PC-3 (cell line): ENCODE data around the gene CRTC3. TPM values are rescaled to one million over a fixed set of nuclear protein-coding genes. Genes with fewer than 3 reads are reported as not detected.
A peak's percentile ranks its signal among the peaks of the same experiment; 100 is the strongest.

Source experiments
- ATAC-seq: fragments of 200-7000 bp; cut with Tn5 transposase; 2 replicates; pipeline ENCODE4 v1.9.1; 2020; ENCODE audit warnings: mild to moderate bottlenecking, moderate library complexity
- BruUV-seq: library from RNA; stranded (reverse); fragments of 400-500 nt; replicated peaks from 2 replicates; lab custom pipeline; 2021; lab: Mats Ljungman, UMichigan
- CTCF ChIA-PET: fragments of 300-600 bp; sonication (Branson Sonifier 250); formaldehyde crosslinking; loops from one replicate; lab custom pipeline; 2022; ENCODE audit warnings: antibody characterized with exemption; lab: Charles Lee
- POLR2A ChIA-PET: fragments of 300-600 bp; sonication (Branson Sonifier 250); formaldehyde crosslinking; loops from one replicate; lab custom pipeline; 2022; ENCODE audit warnings: antibody characterized with exemption; ENCODE audit not compliant: unreplicated experiment; lab: Charles Lee
- DNase-seq: peaks from one replicate; pipeline ENCODE4 v3.0.0-alpha.2; 2015
- H2AFZ ChIP-seq: fragments of 300-600 bp; sonication (generic); 2 replicates; pipeline ENCODE4 v1.6.0; 2016; ENCODE audit warnings: antibody characterized with exemption, low read length
- H3F3A ChIP-seq: fragments of 300-600 bp; sonication (generic); one replicate; pipeline ENCODE4 v1.6.0; 2017; ENCODE audit warnings: antibody characterized with exemption, low read length, control low read depth, mild to moderate bottlenecking; ENCODE audit not compliant: unreplicated experiment
- H3K27ac ChIP-seq: fragments of 300-600 bp; sonication (generic); 2 replicates; pipeline ENCODE4 v1.5.1; 2016; ENCODE audit warnings: mild to moderate bottlenecking, low read length
- H3K27me3 ChIP-seq: fragments of 300-600 bp; sonication (generic); 2 replicates; pipeline ENCODE4 v1.6.1; 2016; ENCODE audit warnings: low read length, mixed read lengths
- H3K36me3 ChIP-seq: fragments of 300-600 bp; sonication (generic); 2 replicates; pipeline ENCODE4 v1.6.1; 2016; ENCODE audit warnings: low read depth, mixed run types, low read length, mixed read lengths
- H3K4me1 ChIP-seq: fragments of 300-600 bp; sonication (generic); 2 replicates; pipeline ENCODE4 v1.5.1; 2016; ENCODE audit warnings: low read length; ENCODE audit not compliant: insufficient read depth
- H3K4me2 ChIP-seq: fragments of 300-600 bp; sonication (generic); 2 replicates; pipeline ENCODE4 v1.6.0; 2016; ENCODE audit warnings: low read length
- H3K4me3 ChIP-seq: fragments of 300-600 bp; sonication (generic); 2 replicates; pipeline ENCODE4 v1.5.1; 2016; ENCODE audit warnings: mild to moderate bottlenecking, low read length, mixed read lengths
- H3K79me2 ChIP-seq: fragments of 300-600 bp; sonication (generic); 2 replicates; pipeline ENCODE4 v1.6.1; 2017; ENCODE audit warnings: low read length, mixed read lengths
- H3K9ac ChIP-seq: fragments of 300-600 bp; sonication (generic); 2 replicates; pipeline ENCODE4 v1.6.0; 2016; ENCODE audit warnings: mild to moderate bottlenecking, low read length
- H3K9me2 ChIP-seq: fragments of 300-600 bp; sonication (generic); replicated peaks from 2 replicates; pipeline ENCODE4 v1.6.1; 2016; ENCODE audit warnings: mixed run types, low read length, mixed read lengths
- H3K9me3 ChIP-seq: fragments of 300-600 bp; sonication (generic); 2 replicates; pipeline ENCODE4 v1.6.1; 2016; ENCODE audit warnings: low read length, mixed read lengths
- H4K20me1 ChIP-seq: fragments of 300-600 bp; sonication (generic); 2 replicates; pipeline ENCODE4 v1.6.1; 2016; ENCODE audit warnings: low read length, mixed read lengths
- CTCF ChIP-seq: fragments of 300-600 bp; sonication (generic); conservative IDR thresholded peaks from 2 replicates; pipeline ENCODE4 v1.5.1; 2017; ENCODE audit warnings: antibody characterized with exemption, low read depth, mild to moderate bottlenecking, low read length
- EZH2 ChIP-seq: fragments of 300-600 bp; sonication (generic); IDR thresholded peaks from one replicate; pipeline ENCODE4 v1.6.1; 2017; ENCODE audit warnings: antibody characterized with exemption, mild to moderate bottlenecking, low read length; ENCODE audit not compliant: unreplicated experiment
- EZH2phosphoT487 ChIP-seq: fragments of 300-600 bp; sonication (generic); IDR thresholded peaks from 2 replicates; pipeline ENCODE4 v1.6.1; 2018; ENCODE audit warnings: mild to moderate bottlenecking, antibody characterized with exemption, low read length, borderline replicate concordance
- intact Hi-C: fragments of 100-400 bp; cut with micrococcal nuclease; formaldehyde crosslinking; loops from 2 replicates; pipeline ENCODE4 v1.9.0; 2023
- total RNA-seq: library from RNA; depleted of rRNA; stranded (reverse); fragments of >200 nt; gene quantifications from 2 replicates; pipeline ENCODE4 v1.2.3, GENCODE V29; 2014

CRTC3 gene
- total RNA-seq, 1 experiment from 2014 or later: 12.4 TPM

DNA sequence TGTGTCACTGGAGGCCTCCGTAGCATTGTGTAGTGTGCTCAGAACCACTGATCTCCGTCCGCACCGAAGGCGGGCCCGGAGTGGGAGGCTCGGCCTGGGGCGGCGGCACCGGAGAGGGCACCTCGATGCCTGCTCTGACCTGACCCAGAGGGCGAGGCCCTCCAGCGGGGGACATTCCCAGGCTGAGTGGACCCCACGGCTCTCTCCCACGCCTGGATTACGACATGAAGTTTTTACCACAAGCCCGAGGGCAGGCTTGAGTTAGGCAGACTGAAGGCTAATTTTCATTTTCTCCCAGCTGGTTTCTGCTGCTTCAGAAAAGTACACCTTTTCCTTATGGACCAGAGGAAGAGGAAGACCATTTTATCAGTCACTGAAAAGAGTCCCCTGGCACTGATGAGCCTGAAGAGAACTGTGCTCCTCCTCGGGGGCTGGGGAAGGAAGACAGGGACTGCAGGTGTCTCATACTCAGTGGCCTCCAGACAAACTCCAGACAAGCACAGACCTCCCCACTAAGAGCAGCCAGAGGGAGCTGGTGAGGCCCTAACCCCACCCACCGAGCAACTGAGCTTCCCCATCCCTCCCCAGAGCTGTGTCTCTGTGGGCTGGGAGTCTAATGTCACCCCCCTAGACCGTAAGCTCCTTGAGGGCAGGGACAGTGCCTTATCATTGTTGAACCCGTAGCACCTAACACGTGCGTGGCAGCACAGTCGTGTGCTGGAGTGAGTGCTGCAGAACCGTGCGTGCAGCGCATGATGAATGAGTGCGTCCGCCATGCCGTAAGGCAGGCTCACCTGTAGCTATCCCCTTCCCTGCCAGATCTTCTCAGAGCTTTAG is 113.0 kb downstream of the CRTC3 start:
- no peak overlapping the region for H3K4me2 ChIP-seq
- DNase-seq (no peak), ATAC-seq (peak; percentile 51)
- no peaks in the 10 kb centered on the region for H3K9me2 ChIP-seq
- intact Hi-C loops: no loop called here
- BruUV-seq: no TSS peak
- no peaks in the 10 kb centered on the region for H3K79me2 ChIP-seq
- H3K36me3 ChIP-seq: no peaks in the 10 kb centered on the region
- ChIA-PET CTCF (interaction anchor here (0.6 to 0.7 kb wide), 2 partner anchors 57 to 289 kb away, joined by 3 to 6 read pairs; no protein-coding TSS in a partner anchor), POLR2A (no interaction called here)
- H3K27ac ChIP-seq: no peak overlapping the region
- H3K4me1 ChIP-seq: peaks cover 2% of the 10 kb centered on the region; the same call in 1 of the 2 replicates
- no peak overlapping the region for H2AFZ ChIP-seq
- no peaks in the 10 kb centered on the region for H3F3A ChIP-seq
- H3K27me3 ChIP-seq: no peaks in the 10 kb centered on the region
- no peaks in the 10 kb centered on the region for H3K9me3 ChIP-seq
- H4K20me1 ChIP-seq: no peaks in the 10 kb centered on the region
- no peak overlapping the region for H3K4me3 ChIP-seq
- H3K9ac ChIP-seq: no peak overlapping the region
- no peak for TF ChIP-seq EZH2
- TF ChIP-seq EZH2phosphoT487: no peak
- TF ChIP-seq CTCF: peak; percentile 27

- Histone ChIP-seq H3K9ac (no peak overlapping the region), H3K27ac (no peak overlapping the region), H3K9me3 (no peaks in the 10 kb centered on the region), H2AFZ (no peak overlapping the region), H4K20me1 (no peaks in the 10 kb centered on the region), H3K4me3 (no peak overlapping the region), H3K27me3 (no peaks in the 10 kb centered on the region), H3K36me3 (no peaks in the 10 kb centered on the region), H3K4me2 (no peak overlapping the region), H3F3A (no peaks in the 10 kb centered on the region), H3K4me1 (peaks cover 3% of the 10 kb centered on the region; the same call in 1 of the 2 replicates), H3K9me2 (no peaks in the 10 kb centered on the region), H3K79me2 (no peaks in the 10 kb centered on the region)
- ChIA-PET POLR2A (no interaction called here), CTCF (interaction anchor here (0.6 to 0.7 kb wide), 2 partner anchors 56 to 288 kb away, joined by 3 to 6 read pairs; no protein-coding TSS in a partner anchor)
- DNase-seq (no peak), ATAC-seq (no peak)
- BruUV-seq: no TSS peak
- TF ChIP-seq EZH2: no peak
- TF ChIP-seq EZH2phosphoT487: no peak
- TF ChIP-seq CTCF: no peak
- intact Hi-C loops: no loop called here
Measured at GRCh38 chr15:90643301-90643632, 113.5 kb downstream of the CRTC3 start.

DNA sequence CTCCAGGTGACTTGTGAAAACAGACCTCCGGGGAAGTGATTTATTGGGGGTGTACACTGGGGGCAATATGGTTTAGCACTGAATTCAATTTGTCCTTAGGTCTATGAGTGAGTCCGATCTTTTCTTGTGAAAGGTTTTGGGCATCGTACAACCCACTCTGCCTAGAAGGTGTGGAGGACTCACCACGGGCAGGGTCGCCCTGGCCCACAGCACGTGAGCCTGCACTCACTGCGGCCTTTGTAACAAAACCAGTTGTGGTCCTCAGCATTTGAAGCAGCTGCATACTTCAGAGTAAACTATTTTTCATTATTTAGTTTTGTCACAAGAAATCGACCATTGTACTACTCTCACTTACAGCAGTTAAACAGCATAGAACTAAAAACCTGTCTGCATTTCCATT is 114.8 kb downstream of the CRTC3 start:
- Histone ChIP-seq H2AFZ (no peak overlapping the region), H3K9me2 (no peaks in the 10 kb centered on the region), H3K9ac (no peak overlapping the region), H3F3A (no peaks in the 10 kb centered on the region), H3K4me2 (no peak overlapping the region), H3K4me1 (peaks cover 11% of the 10 kb centered on the region), H3K4me3 (no peak overlapping the region), H3K27ac (no peak overlapping the region), H4K20me1 (no peaks in the 10 kb centered on the region), H3K36me3 (no peaks in the 10 kb centered on the region), H3K27me3 (no peaks in the 10 kb centered on the region), H3K9me3 (no peaks in the 10 kb centered on the region), H3K79me2 (no peaks in the 10 kb centered on the region)
- ChIA-PET CTCF (no interaction called here), POLR2A (no interaction called here)
- DNase-seq: no peak
- no peak for ATAC-seq
- intact Hi-C loops: no loop called here
- TF ChIP-seq CTCF (no peak), EZH2 (no peak), EZH2phosphoT487 (no peak)
- no TSS peak for BruUV-seq
